ENCODE data around the gene TRUB2. TPM values are rescaled to one million over a fixed set of nuclear protein-coding genes. Genes with fewer than 3 reads are reported as not detected.
A peak's percentile ranks its signal among the peaks of the same experiment; 100 is the strongest.

Gene TRUB2
- total RNA-seq, 2 donors from 2014 or later = 25.6 to 35.9 TPM

- ATAC-seq (no peak), DNase-seq (ENCODE audit: low spot score in 2 of 2) (no peak)
- H3K36me3 Mint-ChIP-seq = peaks cover 0 to 14% of the 10 kb centered on the region in 2 donors
- no peaks in the 10 kb centered on the region for H3K9me3 Mint-ChIP-seq
- peak overlapping the region in 1 of 2 donors; percentile 5 for H3K27ac Mint-ChIP-seq
Measured at GRCh38 chr9:128262687-128263086, 59.6 kb downstream of the TRUB2 start.

GRCh38 chr9:128260340-128260739 lies 61.9 kb downstream of the TRUB2 start:
- H3K9me3 Mint-ChIP-seq = no peaks in the 10 kb centered on the region
- H3K36me3 Mint-ChIP-seq = peaks cover 0 to 14% of the 10 kb centered on the region in 2 donors
- no peak for ATAC-seq
- no peak overlapping the region for H3K27ac Mint-ChIP-seq
- no peak for DNase-seq (ENCODE audit: low spot score in 2 of 2)

- no peak for ATAC-seq
- DNase-seq (ENCODE audit: low spot score in 2 of 2) = no peak
- H3K9me3 Mint-ChIP-seq = no peaks in the 10 kb centered on the region
- no peak overlapping the region for H3K27ac Mint-ChIP-seq
- peaks cover 0 to 14% of the 10 kb centered on the region in 2 donors for H3K36me3 Mint-ChIP-seq
Measured at GRCh38 chr9:128259156-128259555, 63.1 kb downstream of the TRUB2 start.

GRCh38 chr9:128258326-128258725 lies 63.9 kb downstream of the TRUB2 start:
- Mint-ChIP-seq H3K27ac (no peak overlapping the region), H3K9me3 (no peaks in the 10 kb centered on the region), H3K36me3 (peaks cover 0 to 14% of the 10 kb centered on the region in 2 donors)
- DNase-seq (ENCODE audit: low spot score in 2 of 2) (no peak), ATAC-seq (no peak)

- DNase-seq (ENCODE audit: low spot score in 2 of 2) = no peak
- Mint-ChIP-seq H3K36me3 (peaks cover 0 to 14% of the 10 kb centered on the region in 2 donors), H3K9me3 (no peaks in the 10 kb centered on the region), H3K27ac (no peak overlapping the region)
- no peak for ATAC-seq
Measured at GRCh38 chr9:128257907-128258306, 64.3 kb downstream of the TRUB2 start.

GRCh38 chr9:128257086-128257825 lies 65.0 kb downstream of the TRUB2 start:
- Mint-ChIP-seq H3K27ac (no peak overlapping the region), H3K9me3 (no peaks in the 10 kb centered on the region), H3K36me3 (peaks cover 0 to 14% of the 10 kb centered on the region in 2 donors)
- DNase-seq (ENCODE audit: low spot score in 2 of 2) (no peak), ATAC-seq (no peak)

Other genes starting within 250 kb of the TRUB2 start
- gene PTGES2, start 194.7 kb downstream of the TRUB2 start, total RNA-seq = 10 to 100 TPM in 1 of 2 donors, 1 to 10 TPM in 1; 6.6 to 50.6 TPM
- gene LCN2, start 173.0 kb downstream of the TRUB2 start, total RNA-seq = not detected
- gene BBLN, start 162.2 kb downstream of the TRUB2 start, total RNA-seq = 10 to 100 TPM; 67.6 to 82.2 TPM
- gene CIZ1, start 130.9 kb downstream of the TRUB2 start, total RNA-seq = 100 to 1,000 TPM in 1 of 2 donors, 10 to 100 TPM in 1; 60.1 to 111 TPM
- 1 to 10 TPM; 1.6 to 5.1 TPM for gene DNM1, start 119.1 kb downstream of the TRUB2 start, total RNA-seq
- 10 to 100 TPM; 46.2 to 54.3 TPM for gene GOLGA2, start 46.4 kb downstream of the TRUB2 start, total RNA-seq
- 10 to 100 TPM; 15.6 to 16.9 TPM for gene SWI5, start 46.2 kb downstream of the TRUB2 start, total RNA-seq
- 10 to 100 TPM; 33.9 to 38.3 TPM for gene COQ4, start 392 bp upstream of the TRUB2 start, total RNA-seq
- 10 to 100 TPM in 1 of 2 donors, 1 to 10 TPM in 1; 9.4 to 10.2 TPM for gene SLC27A4, start 18.1 kb upstream of the TRUB2 start, total RNA-seq
- 10 to 100 TPM; 36.4 to 77.9 TPM for gene URM1, start 48.9 kb upstream of the TRUB2 start, total RNA-seq
- gene CERCAM, start 98.4 kb upstream of the TRUB2 start, total RNA-seq = 1 to 10 TPM; 1.2 to 3.2 TPM
- 10 to 100 TPM; 67.9 to 70.7 TPM for gene ODF2, start 133.6 kb upstream of the TRUB2 start, total RNA-seq
- 10 to 100 TPM; 51.4 to 57.0 TPM for gene GLE1, start 182.3 kb upstream of the TRUB2 start, total RNA-seq
- 100 to 1,000 TPM; 242 to 278 TPM for gene SPTAN1, start 230.1 kb upstream of the TRUB2 start, total RNA-seq

Data from activated naive CD4-positive, alpha-beta T cell treated with anti-CD3 and anti-CD28 coated beads, Interleukin-2, amount 50 U/mL, for 72 hours (primary cell).